ENCODE data around the gene CPLANE2.

Gene CPLANE2

DNA sequence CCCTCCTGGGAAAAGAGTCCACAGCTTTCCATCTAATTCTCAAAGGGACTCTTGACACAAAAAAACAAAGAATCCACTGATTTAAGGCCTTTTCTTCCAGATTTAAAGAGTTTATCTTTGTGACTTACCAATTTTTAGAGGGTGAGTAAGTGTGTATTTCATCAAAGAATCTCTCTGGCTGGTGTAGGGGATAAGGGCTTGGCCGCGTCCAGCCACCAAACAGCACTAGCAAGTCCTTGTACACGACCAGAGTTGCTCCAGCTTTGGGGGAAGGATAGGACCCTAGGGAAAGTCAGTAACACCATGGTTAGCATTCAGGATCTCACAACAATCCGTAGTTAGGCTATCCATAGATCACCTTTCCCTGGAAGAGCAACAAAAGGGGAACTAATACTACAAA is 19.5 kb upstream of the CPLANE2 start:
- no peak overlapping the region for H3K4me3 ChIP-seq (replicated peaks; ENCODE audit: low read depth, low read length)
- no peak for DNase-seq (ENCODE audit: low read depth)
- TF ChIP-seq, protein P1, sequence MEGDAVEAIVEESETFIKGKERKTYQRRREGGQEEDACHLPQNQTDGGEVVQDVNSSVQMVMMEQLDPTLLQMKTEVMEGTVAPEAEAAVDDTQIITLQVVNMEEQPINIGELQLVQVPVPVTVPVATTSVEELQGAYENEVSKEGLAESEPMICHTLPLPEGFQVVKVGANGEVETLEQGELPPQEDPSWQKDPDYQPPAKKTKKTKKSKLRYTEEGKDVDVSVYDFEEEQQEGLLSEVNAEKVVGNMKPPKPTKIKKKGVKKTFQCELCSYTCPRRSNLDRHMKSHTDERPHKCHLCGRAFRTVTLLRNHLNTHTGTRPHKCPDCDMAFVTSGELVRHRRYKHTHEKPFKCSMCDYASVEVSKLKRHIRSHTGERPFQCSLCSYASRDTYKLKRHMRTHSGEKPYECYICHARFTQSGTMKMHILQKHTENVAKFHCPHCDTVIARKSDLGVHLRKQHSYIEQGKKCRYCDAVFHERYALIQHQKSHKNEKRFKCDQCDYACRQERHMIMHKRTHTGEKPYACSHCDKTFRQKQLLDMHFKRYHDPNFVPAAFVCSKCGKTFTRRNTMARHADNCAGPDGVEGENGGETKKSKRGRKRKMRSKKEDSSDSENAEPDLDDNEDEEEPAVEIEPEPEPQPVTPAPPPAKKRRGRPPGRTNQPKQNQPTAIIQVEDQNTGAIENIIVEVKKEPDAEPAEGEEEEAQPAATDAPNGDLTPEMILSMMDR (IDR thresholded peaks at IDR 0.05; ENCODE audit: low read length, missing control alignments): no peak

DNA sequence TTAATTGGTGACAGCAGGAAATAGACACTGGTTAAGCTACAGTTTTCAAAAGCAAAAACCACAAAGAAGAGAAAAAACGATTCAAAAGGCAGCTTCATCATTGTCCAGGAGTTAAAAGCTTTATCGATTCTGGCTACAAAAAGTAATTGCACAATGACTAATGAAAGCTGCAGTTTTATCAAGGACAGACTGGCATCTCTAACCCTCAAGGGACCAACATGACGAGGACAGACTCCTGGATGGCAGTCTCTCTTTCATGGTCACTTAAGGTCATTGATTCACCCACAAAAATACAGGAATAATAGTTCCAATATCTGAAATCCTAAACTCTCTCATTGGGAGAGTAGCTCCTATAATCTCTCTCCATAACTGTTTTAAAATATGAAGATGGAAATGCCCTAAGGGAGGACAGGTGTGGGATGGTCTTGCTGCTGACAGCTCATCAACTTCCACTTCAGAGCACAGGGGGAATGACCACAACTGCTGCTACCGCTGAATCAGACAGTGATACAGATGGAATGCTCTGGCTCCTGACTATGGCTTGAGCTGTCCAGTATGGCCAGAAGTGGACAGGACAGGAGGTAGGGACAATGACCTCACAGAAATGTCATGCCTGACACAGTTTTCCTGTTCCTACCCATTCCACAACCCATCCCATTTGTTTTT is 17.4 kb upstream of the CPLANE2 start:
- TF ChIP-seq, protein P1 (IDR thresholded peaks at IDR 0.05; ENCODE audit: low read length, missing control alignments): no peak
- no peak for DNase-seq (ENCODE audit: low read depth)
- H3K4me3 ChIP-seq (replicated peaks; ENCODE audit: low read depth, low read length): no peak overlapping the region

DNA sequence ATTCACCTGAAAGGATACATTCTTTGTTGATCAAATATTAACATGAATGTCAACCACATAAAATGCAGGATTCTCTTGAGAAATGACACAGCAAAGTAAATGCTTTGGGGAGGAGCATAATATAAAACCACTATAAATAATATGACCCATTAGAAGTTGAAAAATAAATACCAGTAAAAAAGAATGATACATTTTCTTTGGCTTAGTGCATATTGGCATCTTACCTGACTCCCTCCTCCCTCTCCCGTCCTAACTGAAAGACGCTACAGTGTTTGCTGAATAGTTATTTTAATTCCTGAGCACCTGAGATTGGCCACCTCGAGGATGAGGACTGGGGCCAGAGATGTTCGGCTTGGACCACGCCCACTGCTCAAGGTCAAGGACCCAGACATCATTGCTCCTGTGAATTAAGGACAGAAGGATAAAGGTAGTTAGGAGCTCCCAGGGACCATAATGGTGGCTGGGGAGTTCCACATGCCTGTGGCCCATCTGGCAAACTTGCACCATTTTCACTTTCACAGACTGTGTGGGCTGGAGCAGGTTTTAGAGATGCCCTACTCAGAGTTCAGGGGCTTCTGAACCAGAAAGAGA is 16.4 kb upstream of the CPLANE2 start:
- no peak for DNase-seq (ENCODE audit: low read depth)
- no peak overlapping the region for H3K4me3 ChIP-seq (replicated peaks; ENCODE audit: low read depth, low read length)
- TF ChIP-seq, protein P1 (IDR thresholded peaks at IDR 0.05; ENCODE audit: low read length, missing control alignments): no peak

DNA sequence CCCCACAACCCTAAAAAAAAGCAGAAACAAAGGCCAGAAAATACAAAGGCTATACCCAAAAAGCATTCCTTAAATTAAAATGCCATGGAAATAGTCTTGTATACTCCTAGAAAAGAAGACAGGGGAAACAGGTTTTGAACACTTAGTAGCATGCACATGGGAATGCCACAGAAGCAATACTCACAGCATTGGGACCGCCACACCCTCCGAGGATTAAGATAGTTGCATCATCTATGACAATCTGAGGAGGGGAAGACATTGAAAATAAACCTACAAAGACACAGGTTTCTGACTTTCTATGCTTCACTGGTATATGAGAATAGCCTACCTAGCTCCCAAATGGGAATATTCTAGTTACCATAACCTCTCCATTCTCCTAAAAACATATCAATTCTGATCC is 15.9 kb upstream of the CPLANE2 start:
- TF ChIP-seq, protein P1 (IDR thresholded peaks at IDR 0.05; ENCODE audit: low read length, missing control alignments): no peak
- no peak for DNase-seq (ENCODE audit: low read depth)
- no peak overlapping the region for H3K4me3 ChIP-seq (replicated peaks; ENCODE audit: low read depth, low read length)

DNA sequence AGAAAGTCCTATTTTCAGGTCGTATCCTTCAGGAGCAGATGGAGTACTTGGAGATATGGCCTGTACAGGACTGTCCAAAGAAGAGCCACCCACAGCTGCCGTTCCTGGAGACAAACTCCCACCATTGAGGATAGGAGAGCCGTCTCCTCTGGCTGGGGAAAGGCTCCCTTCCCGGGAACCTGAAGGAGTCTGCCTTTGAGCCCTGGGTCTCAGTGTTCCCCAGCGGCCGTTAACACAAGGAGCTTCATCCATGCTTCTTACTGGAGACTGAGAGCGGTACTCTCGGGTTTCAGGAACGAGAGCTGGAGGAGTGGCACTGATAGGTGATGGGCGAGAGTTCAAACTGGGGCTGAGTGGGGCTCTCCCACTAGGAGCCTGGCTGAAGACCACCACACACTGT is 14.4 kb upstream of the CPLANE2 start:
- no peak for DNase-seq (ENCODE audit: low read depth)
- TF ChIP-seq, protein P1 (IDR thresholded peaks at IDR 0.05; ENCODE audit: low read length, missing control alignments): no peak
- no peak overlapping the region for H3K4me3 ChIP-seq (replicated peaks; ENCODE audit: low read depth, low read length)

DNA sequence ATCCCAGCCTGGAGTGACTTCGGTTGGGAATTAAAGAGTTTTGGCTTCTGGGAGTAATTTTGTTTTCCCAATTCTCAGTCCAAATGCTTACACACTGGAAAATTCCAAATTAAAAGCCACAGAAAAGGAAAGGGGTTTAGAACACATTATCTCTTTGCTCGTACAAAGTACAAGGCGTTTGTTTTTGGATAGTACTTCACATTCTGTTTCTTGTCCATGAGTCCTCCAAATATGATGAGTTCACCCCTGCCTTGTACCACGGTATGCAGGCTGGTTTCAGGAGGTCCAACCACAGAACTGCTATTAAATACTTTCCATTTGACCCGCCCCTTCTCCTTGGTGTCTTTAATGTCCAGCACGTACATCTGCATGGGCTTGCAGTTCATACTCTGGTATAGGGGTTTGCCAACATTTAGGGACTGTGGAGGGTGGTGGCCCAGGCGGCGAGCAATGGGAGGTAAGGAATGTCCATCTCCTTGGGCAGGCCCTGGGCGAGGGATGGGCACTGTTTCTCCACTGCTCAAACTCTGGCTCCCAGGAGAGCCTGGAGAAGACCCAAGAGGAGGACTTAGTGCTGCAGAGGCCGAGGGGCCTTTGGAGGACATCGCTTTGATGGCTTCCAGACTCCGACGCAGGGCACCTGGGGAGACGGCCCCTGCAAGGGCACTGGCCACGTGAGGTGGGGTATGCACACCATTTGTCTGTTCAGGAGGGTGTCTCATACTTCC is 13.7 kb upstream of the CPLANE2 start:
- H3K4me3 ChIP-seq (replicated peaks; ENCODE audit: low read depth, low read length): no peak overlapping the region
- DNase-seq (ENCODE audit: low read depth): peak; percentile 24
- TF ChIP-seq, protein P1 (IDR thresholded peaks at IDR 0.05; ENCODE audit: low read length, missing control alignments): no peak
